OCI-M1 (cell line): ENCODE results near the gene SQSTM1.

Experiments
- DNase-seq: peaks from one replicate; lab custom pipeline; 2025; lab: John Stamatoyannopoulos, UW

Gene SQSTM1

GRCh38 chr5:179795049-179795862 lies 25.4 kb upstream of the SQSTM1 start:
- peak; percentile 54 for DNase-seq

GRCh38 chr5:179795863-179796833 lies 24.6 kb upstream of the SQSTM1 start:
- peak; percentile 91 for DNase-seq

GRCh38 chr5:179796877-179797608 lies 23.7 kb upstream of the SQSTM1 start:
- no peak for DNase-seq

GRCh38 chr5:179797741-179798140 lies 23.0 kb upstream of the SQSTM1 start:
- DNase-seq: no peak

- no peak for DNase-seq
These were observed 22.4 kb upstream of the SQSTM1 start for GRCh38 chr5:179798144-179798770.

GRCh38 chr5:179798771-179799643 lies 21.7 kb upstream of the SQSTM1 start:
- DNase-seq: no peak

- DNase-seq: no peak
These were observed 21.1 kb upstream of the SQSTM1 start for GRCh38 chr5:179799644-179799973.

GRCh38 chr5:179800071-179800695 lies 20.5 kb upstream of the SQSTM1 start:
- DNase-seq: no peak

GRCh38 chr5:179800696-179801201 lies 20.0 kb upstream of the SQSTM1 start:
- DNase-seq: no peak

- DNase-seq: peak; percentile 21
These were observed 19.1 kb upstream of the SQSTM1 start for GRCh38 chr5:179801304-179802206.

- DNase-seq: no peak
These were observed 18.4 kb upstream of the SQSTM1 start for GRCh38 chr5:179802207-179802883.

GRCh38 chr5:179802950-179803562 lies 17.6 kb upstream of the SQSTM1 start:
- DNase-seq: no peak

GRCh38 chr5:179803651-179804554 lies 16.8 kb upstream of the SQSTM1 start:
- DNase-seq: peak; percentile 77

GRCh38 chr5:179804555-179804947 lies 16.2 kb upstream of the SQSTM1 start:
- no peak for DNase-seq

- peak; percentile 50 for DNase-seq
These were observed 15.6 kb upstream of the SQSTM1 start for GRCh38 chr5:179805070-179805528.

- peak; percentile 65 for DNase-seq
These were observed 15.0 kb upstream of the SQSTM1 start for GRCh38 chr5:179805529-179806249.
